Muscle layer of colon (tissue), 2 donors: Measurements from ENCODE around the gene EPB41L5.
"Not testable (repeated sequence)": the region's sequence is repeated elsewhere in the genome, so short reads cannot be mapped to it uniquely, and the experiment has no call there.

Experiments
- H3K27ac ChIP-seq: one replicate; pipeline ENCODE4 v1.7.0; 2013; ENCODE audit warnings: low read depth, mild to moderate bottlenecking, low read length, moderate library complexity
- H3K27me3 ChIP-seq, 2 donors: one replicate each; pipeline ENCODE4 v1.7.0; 2013; ENCODE audit warnings: low read length in 2 of 2, mild to moderate bottlenecking in 2 of 2; ENCODE audit not compliant: insufficient read depth in 2 of 2, control insufficient read depth in 1 of 2
- H3K36me3 ChIP-seq: one replicate; pipeline ENCODE4 v1.7.0; 2013; ENCODE audit warnings: mild to moderate bottlenecking, low read length; ENCODE audit not compliant: insufficient read depth
- H3K4me1 ChIP-seq: one replicate; pipeline ENCODE4 v1.7.0; 2013; ENCODE audit warnings: mild to moderate bottlenecking, low read length; ENCODE audit not compliant: insufficient read depth
- H3K4me3 ChIP-seq, 2 donors: one replicate each; pipeline ENCODE4 v1.7.0; 2013; ENCODE audit warnings: low read length in 2 of 2, low read depth in 1 of 2, mild to moderate bottlenecking in 1 of 2, moderate library complexity in 1 of 2
- H3K9ac ChIP-seq: one replicate; pipeline ENCODE4 v1.7.0; 2013; ENCODE audit warnings: low read length
- H3K9me3 ChIP-seq: one replicate; pipeline ENCODE4 v1.7.0; 2013; ENCODE audit warnings: mild to moderate bottlenecking, low read length
- donor health status: abdominal sarcoma.
- donor health status: Adenocarcinoma of cecum.

The EPB41L5 gene

GRCh38 chr2:120179396-120179795 lies 166.5 kb downstream of the EPB41L5 start:
- Histone ChIP-seq H3K9ac (no peak overlapping the region), H3K4me3 (no peak overlapping the region), H3K27ac (no peak overlapping the region), H3K4me1 (peaks cover 5% of the 10 kb centered on the region), H3K36me3 (no peaks in the 10 kb centered on the region), H3K9me3 (no peaks in the 10 kb centered on the region), H3K27me3 (no peaks in the 10 kb centered on the region)

GRCh38 chr2:120180066-120180465 lies 167.2 kb downstream of the EPB41L5 start:
- Histone ChIP-seq H3K4me3 (no peak overlapping the region), H3K9ac (no peak overlapping the region), H3K9me3 (no peaks in the 10 kb centered on the region), H3K4me1 (no peaks in the 10 kb centered on the region), H3K36me3 (no peaks in the 10 kb centered on the region), H3K27ac (no peak overlapping the region), H3K27me3 (no peaks in the 10 kb centered on the region)

- H3K9ac ChIP-seq, result no peak overlapping the region
- H3K27ac ChIP-seq, result no peak overlapping the region
- no peaks in the 10 kb centered on the region for H3K27me3 ChIP-seq
- no peaks in the 10 kb centered on the region for H3K36me3 ChIP-seq
- no peaks in the 10 kb centered on the region for H3K9me3 ChIP-seq
- no peak overlapping the region for H3K4me3 ChIP-seq
- no peaks in the 10 kb centered on the region for H3K4me1 ChIP-seq
Observed at GRCh38 chr2:120182019-120182560, 169.2 kb downstream of the EPB41L5 start.

- Histone ChIP-seq H3K9ac (no peak overlapping the region), H3K36me3 (no peaks in the 10 kb centered on the region), H3K4me3 (no peak overlapping the region), H3K27me3 (no peaks in the 10 kb centered on the region), H3K9me3 (no peaks in the 10 kb centered on the region), H3K27ac (no peak overlapping the region), H3K4me1 (no peaks in the 10 kb centered on the region)
Observed at GRCh38 chr2:120189189-120189588, 176.3 kb downstream of the EPB41L5 start.

- Histone ChIP-seq H3K4me1 (no peaks in the 10 kb centered on the region), H3K27me3 (no peaks in the 10 kb centered on the region), H3K4me3 (no peak overlapping the region), H3K9ac (no peak overlapping the region), H3K27ac (no peak overlapping the region), H3K9me3 (no peaks in the 10 kb centered on the region), H3K36me3 (no peaks in the 10 kb centered on the region)
Observed at GRCh38 chr2:120192280-120192679, 179.4 kb downstream of the EPB41L5 start.

GRCh38 chr2:120195553-120195952 lies 182.7 kb downstream of the EPB41L5 start:
- no peak overlapping the region for H3K27ac ChIP-seq
- no peaks in the 10 kb centered on the region for H3K36me3 ChIP-seq
- H3K4me3 ChIP-seq, result no peak overlapping the region
- H3K9ac ChIP-seq, result no peak overlapping the region
- no peaks in the 10 kb centered on the region for H3K4me1 ChIP-seq
- no peaks in the 10 kb centered on the region for H3K27me3 ChIP-seq
- no peaks in the 10 kb centered on the region for H3K9me3 ChIP-seq

GRCh38 chr2:120199817-120200459 lies 187.1 kb downstream of the EPB41L5 start:
- not testable (repeated sequence) for H3K36me3 ChIP-seq, H3K4me3 ChIP-seq, H3K4me1 ChIP-seq, H3K9ac ChIP-seq, H3K27ac ChIP-seq, H3K27me3 ChIP-seq, H3K9me3 ChIP-seq

- Histone ChIP-seq H3K27me3 (no peaks in the 10 kb centered on the region), H3K9ac (no peak overlapping the region), H3K4me1 (peaks cover 5% of the 10 kb centered on the region), H3K4me3 (no peak overlapping the region), H3K27ac (no peak overlapping the region), H3K9me3 (no peaks in the 10 kb centered on the region), H3K36me3 (no peaks in the 10 kb centered on the region)
Observed at GRCh38 chr2:120203251-120204021, 190.6 kb downstream of the EPB41L5 start.

GRCh38 chr2:120204022-120204405 lies 191.1 kb downstream of the EPB41L5 start:
- H3K27me3 ChIP-seq, result no peaks in the 10 kb centered on the region
- no peak overlapping the region for H3K9ac ChIP-seq
- peaks cover 5% of the 10 kb centered on the region for H3K4me1 ChIP-seq
- no peaks in the 10 kb centered on the region for H3K36me3 ChIP-seq
- no peak overlapping the region for H3K4me3 ChIP-seq
- no peak overlapping the region for H3K27ac ChIP-seq
- H3K9me3 ChIP-seq, result no peaks in the 10 kb centered on the region

- Histone ChIP-seq H3K36me3 (no peaks in the 10 kb centered on the region), H3K4me3 (no peak overlapping the region), H3K27ac (no peak overlapping the region), H3K27me3 (no peaks in the 10 kb centered on the region), H3K9me3 (no peaks in the 10 kb centered on the region), H3K9ac (no peak overlapping the region), H3K4me1 (peaks cover 5% of the 10 kb centered on the region)
Observed at GRCh38 chr2:120204417-120204816, 191.5 kb downstream of the EPB41L5 start.

GRCh38 chr2:120204945-120205670 lies 192.2 kb downstream of the EPB41L5 start:
- Histone ChIP-seq H3K9ac (no peak overlapping the region), H3K27ac (no peak overlapping the region), H3K4me3 (no peak overlapping the region)

More at GRCh38 chr2:120204945-120205670, 192.2 kb downstream of the EPB41L5 start:
- Histone ChIP-seq H3K9me3 (no peaks in the 10 kb centered on the region), H3K4me1 (peaks cover 5% of the 10 kb centered on the region), H3K36me3 (no peaks in the 10 kb centered on the region), H3K27me3 (no peaks in the 10 kb centered on the region)
